Measurements from ENCODE around the gene FHOD3. TPM values are rescaled to one million over a fixed set of nuclear protein-coding genes. Genes with fewer than 3 reads are reported as not detected.

Gene FHOD3
- total and polyA plus RNA-seq, 2 donors (not counting 1 experiment from before 2014, with no cell fraction given) = not detected

DNA sequence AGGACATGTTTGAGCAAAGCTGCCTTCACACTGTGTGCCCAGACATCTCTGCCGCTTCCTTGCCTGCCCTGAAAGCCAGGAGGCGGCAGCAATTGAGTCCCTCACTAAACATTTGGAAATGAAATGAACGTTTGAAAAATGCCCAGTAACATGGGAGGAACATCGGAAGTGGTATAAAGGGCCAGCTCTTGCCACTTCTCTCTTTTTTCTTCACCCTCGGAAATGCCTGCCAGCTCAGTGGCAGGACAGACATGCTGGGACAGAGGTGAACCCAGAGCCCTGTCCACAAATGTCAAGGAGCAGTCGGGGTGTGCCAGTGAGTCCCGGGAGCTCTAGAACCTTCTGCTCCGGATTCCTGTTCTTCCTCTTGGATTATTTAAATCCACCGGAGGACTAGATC lies 485.2 kb downstream of the FHOD3 start:
- intact Hi-C loops (cut with micrococcal nuclease) = no loop called here

DNA sequence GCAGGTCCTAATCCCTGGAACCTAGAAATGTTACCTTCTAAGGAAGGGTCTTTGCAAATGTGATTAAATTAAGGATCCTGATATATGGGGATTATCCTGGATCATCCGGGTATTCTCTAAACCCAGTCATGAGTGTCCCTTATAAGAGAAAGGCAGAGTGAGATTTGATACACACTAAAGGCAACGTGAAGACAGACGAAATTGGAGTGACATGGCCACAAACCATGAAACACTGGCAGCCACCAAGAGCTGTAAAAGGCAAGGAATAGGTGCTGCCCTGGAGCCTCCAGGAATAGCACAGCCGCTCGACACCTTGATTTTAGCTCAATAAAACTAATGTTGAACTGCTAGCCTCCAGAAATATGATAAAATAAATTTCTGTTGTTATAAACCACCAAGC lies 486.3 kb downstream of the FHOD3 start:
- ChIA-PET CTCF (no interaction called here), POLR2A (no interaction called here)
- H3K27ac Mint-ChIP-seq = no peak overlapping the region
- no peak overlapping the region for H3K4me3 Mint-ChIP-seq
- no peak overlapping the region for H3K27ac ChIP-seq (ENCODE audit: low read length in 2 of 2)
- H3K4me2 ChIP-seq (replicated peaks; ENCODE audit: low read depth, low read length, poor library complexity, severe bottlenecking) = no peak overlapping the region
- H3K9me3 Mint-ChIP-seq (ENCODE audit: insufficient read depth) = no peaks in the 10 kb centered on the region
- H3K9me3 ChIP-seq (ENCODE audit: control extremely low read depth in 1 of 3, control insufficient read depth in 2 of 3, insufficient read depth in 1 of 3, low read length in 2 of 3) = no peaks in the 10 kb centered on the region
- TF ChIP-seq EZH2 (IDR thresholded peaks at IDR 0.05; ENCODE audit: borderline replicate concordance, insufficient read depth, low read depth, low read length, poor library complexity, severe bottlenecking) = no peak
- TF ChIP-seq, protein P1, sequence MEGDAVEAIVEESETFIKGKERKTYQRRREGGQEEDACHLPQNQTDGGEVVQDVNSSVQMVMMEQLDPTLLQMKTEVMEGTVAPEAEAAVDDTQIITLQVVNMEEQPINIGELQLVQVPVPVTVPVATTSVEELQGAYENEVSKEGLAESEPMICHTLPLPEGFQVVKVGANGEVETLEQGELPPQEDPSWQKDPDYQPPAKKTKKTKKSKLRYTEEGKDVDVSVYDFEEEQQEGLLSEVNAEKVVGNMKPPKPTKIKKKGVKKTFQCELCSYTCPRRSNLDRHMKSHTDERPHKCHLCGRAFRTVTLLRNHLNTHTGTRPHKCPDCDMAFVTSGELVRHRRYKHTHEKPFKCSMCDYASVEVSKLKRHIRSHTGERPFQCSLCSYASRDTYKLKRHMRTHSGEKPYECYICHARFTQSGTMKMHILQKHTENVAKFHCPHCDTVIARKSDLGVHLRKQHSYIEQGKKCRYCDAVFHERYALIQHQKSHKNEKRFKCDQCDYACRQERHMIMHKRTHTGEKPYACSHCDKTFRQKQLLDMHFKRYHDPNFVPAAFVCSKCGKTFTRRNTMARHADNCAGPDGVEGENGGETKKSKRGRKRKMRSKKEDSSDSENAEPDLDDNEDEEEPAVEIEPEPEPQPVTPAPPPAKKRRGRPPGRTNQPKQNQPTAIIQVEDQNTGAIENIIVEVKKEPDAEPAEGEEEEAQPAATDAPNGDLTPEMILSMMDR (IDR thresholded peaks at IDR 0.05) = no peak
- H3K4me1 Mint-ChIP-seq = no peaks in the 10 kb centered on the region
- H2AFZ ChIP-seq (ENCODE audit: insufficient read depth, low read depth, low read length, poor library complexity, severe bottlenecking) = no peak overlapping the region
- no peaks in the 10 kb centered on the region for H3K27me3 ChIP-seq (replicated peaks in 1 of 4; ENCODE audit: control extremely low read depth in 1 of 4, control insufficient read depth in 3 of 4, insufficient read depth in 4 of 4, low read length in 3 of 4)
- ATAC-seq (ENCODE audit: low read depth) (no peak), DNase-seq (no peak)
- peaks cover 0 to 6% of the 10 kb centered on the region in 2 experiments for H3K36me3 ChIP-seq (replicated peaks in 1 of 2; ENCODE audit: control extremely low read depth in 1 of 2, control insufficient read depth in 1 of 2, extremely low read depth in 1 of 2, insufficient read depth in 2 of 2, low read length in 1 of 2)
- H3K27me3 Mint-ChIP-seq = no peaks in the 10 kb centered on the region
- WGBS (ENCODE audit: insufficient coverage) = 100% methylated on average over 3 of the region's 5 CpGs
- no peaks in the 10 kb centered on the region for H3K4me1 ChIP-seq (ENCODE audit: control insufficient read depth in 2 of 2, insufficient read depth in 2 of 2, low read length in 2 of 2)
- H3K4me3 ChIP-seq (ENCODE audit: control extremely low read depth in 1 of 5, extremely low read depth in 1 of 5, insufficient read depth in 1 of 5, low read depth in 2 of 5, low read length in 4 of 5) = no peak overlapping the region
- H4K20me1 ChIP-seq (ENCODE audit: control insufficient read depth, insufficient read depth, low read length, poor library complexity, severe bottlenecking) = no peaks in the 10 kb centered on the region
- intact Hi-C loops (cut with micrococcal nuclease) = no loop called here
- no peaks in the 10 kb centered on the region for H3K79me2 ChIP-seq (ENCODE audit: control insufficient read depth, insufficient read depth, low read length)
- H3K9ac ChIP-seq (ENCODE audit: low read length) = no peak overlapping the region

More for the DNA sequence above, 485.2 kb downstream of the FHOD3 start:
- ChIA-PET CTCF (no interaction called here), POLR2A (no interaction called here)
- no peak for DNase-seq
- no peak overlapping the region for H3K4me3 ChIP-seq (ENCODE audit: control extremely low read depth in 1 of 5, extremely low read depth in 1 of 5, insufficient read depth in 1 of 5, low read depth in 2 of 5, low read length in 4 of 5)
- Mint-ChIP-seq H3K4me3 (no peak overlapping the region), H3K9me3 (ENCODE audit: insufficient read depth) (no peaks in the 10 kb centered on the region), H3K27ac (no peak overlapping the region), H3K4me1 (no peaks in the 10 kb centered on the region), H3K27me3 (no peaks in the 10 kb centered on the region)
- ATAC-seq (ENCODE audit: low read depth) = no peak
- no peak overlapping the region for H3K27ac ChIP-seq (ENCODE audit: low read length in 2 of 2)
- no peak overlapping the region for H3K4me2 ChIP-seq (replicated peaks; ENCODE audit: low read depth, low read length, poor library complexity, severe bottlenecking)
- TF ChIP-seq, protein P1 (IDR thresholded peaks at IDR 0.05) = no peak
- H3K9me3 ChIP-seq (ENCODE audit: control extremely low read depth in 1 of 3, control insufficient read depth in 2 of 3, insufficient read depth in 1 of 3, low read length in 2 of 3) = no peaks in the 10 kb centered on the region
- H3K4me1 ChIP-seq (ENCODE audit: control insufficient read depth in 2 of 2, insufficient read depth in 2 of 2, low read length in 2 of 2) = no peaks in the 10 kb centered on the region
- no peak overlapping the region for H3K9ac ChIP-seq (ENCODE audit: low read length)
- no peak overlapping the region for H2AFZ ChIP-seq (ENCODE audit: insufficient read depth, low read depth, low read length, poor library complexity, severe bottlenecking)
- H3K79me2 ChIP-seq (ENCODE audit: control insufficient read depth, insufficient read depth, low read length) = no peaks in the 10 kb centered on the region
- no peaks in the 10 kb centered on the region for H4K20me1 ChIP-seq (ENCODE audit: control insufficient read depth, insufficient read depth, low read length, poor library complexity, severe bottlenecking)
- 100% methylated on average over 5 of the region's 9 CpGs for WGBS (ENCODE audit: insufficient coverage)
- no peaks in the 10 kb centered on the region for H3K27me3 ChIP-seq (replicated peaks in 1 of 4; ENCODE audit: control extremely low read depth in 1 of 4, control insufficient read depth in 3 of 4, insufficient read depth in 4 of 4, low read length in 3 of 4)
- peaks cover 0 to 6% of the 10 kb centered on the region in 2 experiments for H3K36me3 ChIP-seq (replicated peaks in 1 of 2; ENCODE audit: control extremely low read depth in 1 of 2, control insufficient read depth in 1 of 2, extremely low read depth in 1 of 2, insufficient read depth in 2 of 2, low read length in 1 of 2)

Data from B cell (primary cell).